ENCODE results near the gene MEGF11. TPM values are rescaled to one million over a fixed set of nuclear protein-coding genes. Genes with fewer than 3 reads are reported as not detected.

The MEGF11 gene
- total RNA-seq, 1 experiment from 2014 or later, result 1.2 TPM

DNA sequence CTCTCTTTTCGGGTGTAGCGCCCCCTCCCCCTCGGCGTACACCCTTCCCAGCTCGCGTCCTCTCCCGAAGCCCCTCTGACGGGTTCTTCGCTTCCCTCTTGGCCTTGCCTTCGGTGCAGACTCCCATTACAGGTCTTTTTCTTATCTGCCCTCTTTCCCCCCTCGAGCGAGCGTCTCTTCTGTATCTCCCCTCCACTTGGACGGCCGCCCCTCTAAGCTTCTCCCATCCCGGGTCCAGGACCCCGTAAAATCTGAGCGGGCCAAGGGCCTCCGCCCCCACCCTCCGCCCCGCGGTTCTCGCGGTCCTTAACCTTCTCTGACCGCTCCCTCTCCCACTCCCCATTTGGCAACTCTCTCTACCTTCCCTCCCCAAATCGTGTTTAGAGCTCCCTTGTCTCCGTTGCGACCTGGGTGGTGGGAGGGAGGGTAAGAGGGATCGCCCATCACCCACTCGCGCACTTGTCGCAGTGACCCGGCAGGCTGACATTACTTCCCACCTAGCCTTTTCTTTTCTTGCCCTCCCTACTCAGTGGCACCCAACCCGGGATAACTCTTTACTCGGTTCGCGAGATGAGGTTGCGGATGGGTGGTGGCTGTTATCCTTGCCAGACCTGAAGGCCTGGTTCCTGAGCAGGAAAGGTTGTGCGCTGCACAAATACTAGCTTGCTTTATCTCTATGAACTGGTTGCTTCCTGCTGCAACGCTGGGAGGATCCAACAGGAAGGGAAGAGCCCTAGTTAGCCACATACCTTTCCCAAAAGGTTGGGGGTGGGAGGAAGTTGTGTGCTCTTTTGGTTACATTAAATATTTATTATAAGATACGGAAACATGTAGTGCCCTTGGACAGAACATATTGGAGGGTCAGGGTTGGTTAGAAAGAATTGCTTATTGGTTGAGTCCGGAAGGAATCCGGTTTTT, 383.3 kb downstream of the MEGF11 start:
- Histone ChIP-seq H3K4ac (ENCODE audit: low read depth, low read length) (no peak overlapping the region), H2AK5ac (ENCODE audit: insufficient read length, low read length) (no peak overlapping the region), H2BK5ac (ENCODE audit: insufficient read length, low read length) (no peak overlapping the region), H2AFZ (ENCODE audit: low read length) (no peak overlapping the region), H3K23me2 (ENCODE audit: insufficient read length, low read depth, low read length, poor library complexity, severe bottlenecking) (peaks cover 4% of the 10 kb centered on the region), H3K79me1 (ENCODE audit: insufficient read depth, low read depth, low read length, poor library complexity, severe bottlenecking) (no peaks in the 10 kb centered on the region), H4K20me1 (ENCODE audit: control insufficient read depth, insufficient read depth, insufficient read length) (no peaks in the 10 kb centered on the region), H3K4me2 (ENCODE audit: insufficient read depth, insufficient read length, low read length) (peak overlapping the region; percentile 85), H3T11ph (ENCODE audit: low read length) (no peak overlapping the region), H4K91ac (ENCODE audit: insufficient read length, low read depth, low read length) (no peak overlapping the region), H3K23ac (ENCODE audit: insufficient read length, low read depth, low read length) (no peak overlapping the region), H4K5ac (ENCODE audit: insufficient read length, low read depth, low read length) (no peak overlapping the region), H3K27ac (ENCODE audit: insufficient read length, low read depth, low read length) (no peak overlapping the region), H2BK12ac (ENCODE audit: insufficient read length, low read depth, low read length) (no peak overlapping the region), H3K9me3 (ENCODE audit: control insufficient read depth, low read depth, low read length) (no peaks in the 10 kb centered on the region), H3K18ac (ENCODE audit: insufficient read length, low read depth, low read length) (peak overlapping the region; percentile 29), H3K4me1 (ENCODE audit: insufficient read depth, low read length) (no peaks in the 10 kb centered on the region), H2BK15ac (ENCODE audit: low read depth, low read length) (no peak overlapping the region), H4K8ac (replicated peaks; ENCODE audit: insufficient read length, low read depth, low read length) (no peak overlapping the region), H3K27me3 (ENCODE audit: insufficient read depth, low read length) (no peaks in the 10 kb centered on the region), H2BK120ac (ENCODE audit: low read depth, low read length, poor library complexity, severe bottlenecking) (no peak overlapping the region), H3K14ac (ENCODE audit: insufficient read depth, low read length) (no peak overlapping the region), H2BK20ac (ENCODE audit: low read depth, low read length, poor library complexity, severe bottlenecking) (no peak overlapping the region), H3K56ac (ENCODE audit: insufficient read length, low read depth, low read length) (no peak overlapping the region), H3K79me2 (ENCODE audit: insufficient read depth, low read length) (peaks cover 19% of the 10 kb centered on the region; the same call in 1 of the 2 replicates), H3K9ac (ENCODE audit: extremely low read depth, insufficient read length, low read length) (peak overlapping the region; percentile 85)
- peak; percentile 42 for DNase-seq
- peak overlapping the region; percentile 100 for H3K4me3 Mint-ChIP-seq
- H3K4me1 Mint-ChIP-seq, result peaks cover 13 to 15% of the 10 kb centered on the region in 2 experiments
- no peak for TF ChIP-seq CTCF (conservative IDR thresholded peaks at IDR 0.05)
- H3K27me3 Mint-ChIP-seq (ENCODE audit: low read depth), result peaks cover 5% of the 10 kb centered on the region; the same call in 1 of the 2 replicates
- WGBS (ENCODE audit: extremely low coverage, insufficient read length, low lambda C conversion rate), result no CpG with 5 or more reads among the region's 43 CpGs
- H3K36me3 Mint-ChIP-seq (ENCODE audit: insufficient read depth in 1 of 3, low read depth in 3 of 3), result peaks cover 0 to 6% (median 6%) of the 10 kb centered on the region in 3 experiments; a peak in 4 of 7 replicates
- peaks cover 3 to 5% of the 10 kb centered on the region in 2 experiments; a peak in 3 of 5 replicates for H3K9me3 Mint-ChIP-seq
- H3K27ac Mint-ChIP-seq, result peak overlapping the region; percentile 99 to 100 (median 99)
